ENCODE measurements around the gene GALNT18. TPM values are rescaled to one million over a fixed set of nuclear protein-coding genes. Genes with fewer than 3 reads are reported as not detected.
A peak's percentile ranks its signal among the peaks of the same experiment; 100 is the strongest.

The GALNT18 gene
- total and polyA plus RNA-seq, 2 experiments from 2014 or later: 4.3 to 10.8 TPM

- no peak overlapping the region for H3K4me3 ChIP-seq
- H3K9me2 ChIP-seq (ENCODE audit: insufficient read depth): no peaks in the 10 kb centered on the region
- TF ChIP-seq ZNF462 (CRISPR knock-in tag; IDR thresholded peaks at IDR 0.05): no peak
- TF ChIP-seq, protein P1, sequence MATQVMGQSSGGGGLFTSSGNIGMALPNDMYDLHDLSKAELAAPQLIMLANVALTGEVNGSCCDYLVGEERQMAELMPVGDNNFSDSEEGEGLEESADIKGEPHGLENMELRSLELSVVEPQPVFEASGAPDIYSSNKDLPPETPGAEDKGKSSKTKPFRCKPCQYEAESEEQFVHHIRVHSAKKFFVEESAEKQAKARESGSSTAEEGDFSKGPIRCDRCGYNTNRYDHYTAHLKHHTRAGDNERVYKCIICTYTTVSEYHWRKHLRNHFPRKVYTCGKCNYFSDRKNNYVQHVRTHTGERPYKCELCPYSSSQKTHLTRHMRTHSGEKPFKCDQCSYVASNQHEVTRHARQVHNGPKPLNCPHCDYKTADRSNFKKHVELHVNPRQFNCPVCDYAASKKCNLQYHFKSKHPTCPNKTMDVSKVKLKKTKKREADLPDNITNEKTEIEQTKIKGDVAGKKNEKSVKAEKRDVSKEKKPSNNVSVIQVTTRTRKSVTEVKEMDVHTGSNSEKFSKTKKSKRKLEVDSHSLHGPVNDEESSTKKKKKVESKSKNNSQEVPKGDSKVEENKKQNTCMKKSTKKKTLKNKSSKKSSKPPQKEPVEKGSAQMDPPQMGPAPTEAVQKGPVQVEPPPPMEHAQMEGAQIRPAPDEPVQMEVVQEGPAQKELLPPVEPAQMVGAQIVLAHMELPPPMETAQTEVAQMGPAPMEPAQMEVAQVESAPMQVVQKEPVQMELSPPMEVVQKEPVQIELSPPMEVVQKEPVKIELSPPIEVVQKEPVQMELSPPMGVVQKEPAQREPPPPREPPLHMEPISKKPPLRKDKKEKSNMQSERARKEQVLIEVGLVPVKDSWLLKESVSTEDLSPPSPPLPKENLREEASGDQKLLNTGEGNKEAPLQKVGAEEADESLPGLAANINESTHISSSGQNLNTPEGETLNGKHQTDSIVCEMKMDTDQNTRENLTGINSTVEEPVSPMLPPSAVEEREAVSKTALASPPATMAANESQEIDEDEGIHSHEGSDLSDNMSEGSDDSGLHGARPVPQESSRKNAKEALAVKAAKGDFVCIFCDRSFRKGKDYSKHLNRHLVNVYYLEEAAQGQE (IDR thresholded peaks at IDR 0.05; ENCODE audit: unreplicated experiment): no peak
- no peak for TF ChIP-seq ZNF331 (CRISPR knock-in tag; IDR thresholded peaks at IDR 0.05; ENCODE audit: low read depth)
- TF ChIP-seq EZH2 (IDR thresholded peaks at IDR 0.05; ENCODE audit: low read depth, unreplicated experiment): no peak
- no peak for TF ChIP-seq JUNB (IDR thresholded peaks at IDR 0.05; ENCODE audit: unreplicated experiment)
- TF ChIP-seq NANOG (IDR thresholded peaks at IDR 0.05; ENCODE audit: borderline replicate concordance): no peak
- no peak for TF ChIP-seq POLR2AphosphoS5 (IDR thresholded peaks at IDR 0.05; ENCODE audit: low read depth)
- no peak for TF ChIP-seq ETS1 (IDR thresholded peaks at IDR 0.05)
- H4K20me1 ChIP-seq (replicated peaks; ENCODE audit: insufficient read depth): no peaks in the 10 kb centered on the region
- H3K27ac ChIP-seq (ENCODE audit: low read depth): no peak overlapping the region
- no peaks in the 10 kb centered on the region for H3K4me1 ChIP-seq (ENCODE audit: insufficient read depth)
- Mint-ChIP-seq H3K27me3 (ENCODE audit: insufficient read depth, low read depth, poor library complexity) (peaks cover 12% of the 10 kb centered on the region), H3K4me3 (no peak overlapping the region), H3K9me3 (peaks cover 13% of the 10 kb centered on the region), H3K4me1 (peaks cover 11% of the 10 kb centered on the region; the same call in 2 of the 3 replicates), H3K36me3 (ENCODE audit: low read depth) (peaks cover 10% of the 10 kb centered on the region), H3K27ac (no peak overlapping the region)
- H3K36me3 ChIP-seq (ENCODE audit: insufficient read depth): no peaks in the 10 kb centered on the region
- H3K4me2 ChIP-seq: no peak overlapping the region
- H3K79me2 ChIP-seq (replicated peaks; ENCODE audit: insufficient read depth): no peaks in the 10 kb centered on the region
- no peaks in the 10 kb centered on the region for H3K27me3 ChIP-seq (ENCODE audit: insufficient read depth)
- H2AFZ ChIP-seq: 0 out of 2 replicates have a peak overlapping the region, but pooled peaks have one; percentile 7
- H3F3A ChIP-seq (replicated peaks; ENCODE audit: low read depth): no peaks in the 10 kb centered on the region
- no peak for DNase-seq (ENCODE audit: low spot score)
- no peak for ATAC-seq
Observed at GRCh38 chr11:11251394-11251970, 370.3 kb downstream of the GALNT18 start.
